HepG2 (cell line): ENCODE data around the gene MRPS7. TPM values are rescaled to one million over a fixed set of nuclear protein-coding genes. Genes with fewer than 3 reads are reported as not detected.

Experiments
- ATAC-seq: fragments of 200-7000 bp; cut with Tn5 transposase; 3 replicates; pipeline ENCODE4 v1.9.1; 2020; ENCODE audit warnings: mild to moderate bottlenecking, moderate library complexity
- BruUV-seq: library from RNA; stranded (reverse); fragments of 400-500 nt; replicated peaks from 2 replicates; lab custom pipeline; 2021; lab: Mats Ljungman, UMichigan
- CTCF ChIA-PET: fragments of 300-600 bp; formaldehyde crosslinking; extraction: SDS; loops from one replicate; lab custom pipeline; 2021; ENCODE audit warnings: low total read pairs, inconsistent platforms, low intra/inter-chr PET ratio; lab: Yijun Ruan, JAX
- POLR2A ChIA-PET: fragments of 350-600 bp; sonication (Branson Sonifier 250); formaldehyde crosslinking; loops from one replicate; lab custom pipeline; 2020; ENCODE audit warnings: antibody characterized with exemption, inconsistent platforms; lab: Yijun Ruan, JAX
- DNase-seq: peaks from one replicate; pipeline ENCODE4 v3.0.0-alpha.2; 2015; ENCODE audit warnings: low spot score
- FAIRE-seq: peaks from 3 replicates; lab custom pipeline; 2011; peaks lifted over from hg19 to GRCh38; lab: Jason Lieb, UNC
- H2AFZ ChIP-seq: one replicate; pipeline ENCODE4 v1.6.1; 2011; ENCODE audit warnings: low read length, inconsistent platforms
- H3K27ac ChIP-seq: fragments of 300-600 bp; 3 replicates; pipeline ENCODE4 v1.8.0; 2011; ENCODE audit warnings: mixed run types, mild to moderate bottlenecking, mixed read lengths, low read length, inconsistent platforms; ENCODE audit not compliant: insufficient read depth; ENCODE audit errors: extremely low read length
- H3K27me3 ChIP-seq, 2 experiments: fragments of 200-600 bp in 1 of 2; 2 replicates in 1 of 2; 3 replicates in 1 of 2; pipeline versions ENCODE4 v1.6.0 to v1.8.0; 2011; ENCODE audit warnings: low read length in 2 of 2, mild to moderate bottlenecking in 2 of 2, moderate library complexity in 2 of 2, inconsistent platforms in 1 of 2; ENCODE audit not compliant: insufficient read depth in 2 of 2, control insufficient read depth in 1 of 2
- H3K36me3 ChIP-seq, 2 experiments: fragments of 200-600 bp in 1 of 2; replicated peaks in 1 of 2; 2 replicates in 1 of 2; 3 replicates in 1 of 2; pipeline versions ENCODE4 v1.5.1 to v1.8.0; 2011; ENCODE audit warnings: low read length in 2 of 2, inconsistent platforms in 1 of 2; ENCODE audit not compliant: insufficient read depth in 2 of 2, control insufficient read depth in 1 of 2
- H3K4me1 ChIP-seq: 2 replicates; pipeline ENCODE4 v1.5.1; 2012; ENCODE audit warnings: low read length, inconsistent platforms; ENCODE audit not compliant: insufficient read depth
- H3K4me2 ChIP-seq: 2 replicates; pipeline ENCODE4 v1.6.0; 2011; ENCODE audit warnings: low read depth, low read length, inconsistent platforms
- H3K4me3 ChIP-seq, 3 experiments: fragments of 200-600 bp in 1 of 3; sonication (generic), shearing (Covaris generic) in 1 of 3; replicated peaks in 1 of 3; 2 replicates each; pipeline ENCODE4 v1.5.1; 2011 to 2016; ENCODE audit warnings: low read length in 3 of 3, inconsistent platforms in 2 of 3, low read depth in 2 of 3, mild to moderate bottlenecking in 2 of 3, control low read depth in 1 of 3, mixed read lengths in 1 of 3; ENCODE audit not compliant: insufficient read depth in 1 of 3
- H3K79me2 ChIP-seq: one replicate; pipeline ENCODE4 v1.6.1; 2011; ENCODE audit warnings: low read length, inconsistent platforms; ENCODE audit not compliant: insufficient read depth
- H3K9ac ChIP-seq: 2 replicates; pipeline ENCODE4 v1.6.0; 2011; ENCODE audit warnings: mild to moderate bottlenecking, low read depth, low read length, inconsistent platforms; ENCODE audit not compliant: insufficient read depth
- H3K9me3 ChIP-seq: 2 replicates; pipeline ENCODE4 v1.5.1; 2012; ENCODE audit warnings: mild to moderate bottlenecking, low read length
- H4K20me1 ChIP-seq: 2 replicates; pipeline ENCODE4 v1.6.0; 2011; ENCODE audit warnings: inconsistent platforms, mild to moderate bottlenecking, low read length, moderate library complexity; ENCODE audit not compliant: insufficient read depth
- ZBTB42 ChIP-seq: sonication (generic); formaldehyde crosslinking; IDR thresholded peaks from 2 replicates; pipeline ENCODE4 v1.5.0; 2020; ENCODE audit warnings: mild to moderate bottlenecking, missing genetic modification reagents
- ZHX1 ChIP-seq: sonication (generic); formaldehyde crosslinking; IDR thresholded peaks from 2 replicates; pipeline ENCODE4 v1.8.1; 2022; ENCODE audit warnings: low read depth, mild to moderate bottlenecking, missing genetic modification reagents
- ZNF264 ChIP-seq: sonication (generic); formaldehyde crosslinking; IDR thresholded peaks from 2 replicates; pipeline ENCODE4 v1.4.0; 2020; ENCODE audit warnings: missing genetic modification reagents
- ZNF367 ChIP-seq: sonication (generic); formaldehyde crosslinking; IDR thresholded peaks from 2 replicates; pipeline ENCODE4 v1.4.0; 2020; ENCODE audit warnings: missing genetic modification reagents, borderline replicate concordance
- ZUFSP ChIP-seq: sonication (generic); formaldehyde crosslinking; IDR thresholded peaks from 2 replicates; pipeline ENCODE4 v1.9.0; 2021; ENCODE audit warnings: missing genetic modification reagents, mild to moderate bottlenecking, borderline replicate concordance
- WGBS: methylation state at CpG from one replicate; pipeline ENCODE4 v1.1.6; 2017; ENCODE audit warnings: low lambda C conversion rate; 5-methylcytosine and 5-hydroxymethylcytosine counted together
- in situ Hi-C: cut with HindIII; loops from 2 replicates; pipeline ENCODE4 v1.10.0; 2017; ENCODE audit warnings: low pct_unique_long_range_greater_than_20kb; ENCODE audit not compliant: extremely low pct_ligation_motif_present
- intact Hi-C: fragments of 100-400 bp; cut with micrococcal nuclease; formaldehyde crosslinking; loops from one replicate; pipeline ENCODE4 v1.10.0; 2022; ENCODE audit not compliant: unreplicated experiment
- polyA plus RNA-seq, 8 experiments: library from polyadenylated mRNA; depleted of rRNA in 3 of 8; stranded (reverse) in 7 of 8; unstranded in 1 of 8; fragments of >200 nt; fragmentation: Illumina TruSeq in 4 of 8; extraction: Trizol in 4 of 8; gene quantifications; 2 replicates each; pipeline versions ENCODE4 v1.2.1 to v1.2.3, GENCODE V29; 2011 to 2016; ENCODE audit warnings: low read depth in 4 of 8, missing spikeins in 1 of 8, mixed read lengths in 1 of 8; ENCODE audit not compliant: insufficient read depth in 1 of 8
- total RNA-seq, 5 experiments: library from RNA; depleted of rRNA; stranded (reverse); fragments of >200 nt; fragmentation: Illumina TruSeq; extraction: Trizol; gene quantifications; 2 replicates each; pipeline ENCODE4 v1.2.3, GENCODE V29; 2016; ENCODE audit warnings: low read depth in 1 of 5

The MRPS7 gene
- total and polyA plus RNA-seq, 2 of the 13 experiments (the other 11 are each of a cell fraction or from before 2014, with no cell fraction given), result 97.0 to 162 TPM

DNA sequence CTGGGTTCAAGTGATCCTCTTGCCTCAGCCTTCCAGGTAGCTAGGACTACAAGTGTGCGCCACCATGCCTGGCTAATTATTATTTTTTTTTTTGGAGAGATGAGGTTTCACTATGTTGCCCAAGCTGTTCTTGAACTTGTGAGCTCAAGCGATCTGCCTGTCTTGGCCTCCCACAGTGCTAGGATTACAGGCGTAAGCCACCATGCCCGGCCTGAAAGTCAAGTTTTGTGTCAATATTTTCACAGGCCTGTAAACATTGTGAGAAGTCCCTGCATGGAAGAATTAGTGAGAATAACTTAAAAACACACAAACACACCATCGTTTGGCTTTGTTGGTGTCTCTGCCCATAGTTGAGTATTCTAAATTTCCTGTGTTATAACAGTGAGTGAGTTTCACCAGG, 34.0 kb upstream of the MRPS7 start:
- WGBS, result 81% methylated on average over 5 of the region's 5 CpGs
- Histone ChIP-seq H3K27ac (no peak overlapping the region), H3K4me2 (no peak overlapping the region), H3K79me2 (no peaks in the 10 kb centered on the region), H3K36me3 (peaks cover 53 to 80% of the 10 kb centered on the region in 2 experiments), H3K4me1 (no peaks in the 10 kb centered on the region), H3K4me3 (no peak overlapping the region), H4K20me1 (no peaks in the 10 kb centered on the region), H3K27me3 (no peaks in the 10 kb centered on the region), H2AFZ (no peak overlapping the region), H3K9me3 (no peaks in the 10 kb centered on the region), H3K9ac (no peak overlapping the region)
- DNase-seq, result no peak
- BruUV-seq, result no TSS peak
- POLR2A ChIA-PET, result no interaction called here
- CTCF ChIA-PET, result no interaction called here
- TF ChIP-seq ZNF367 (CRISPR knock-in tag) (no peak), ZNF264 (CRISPR knock-in tag) (no peak), ZHX1 (CRISPR knock-in tag) (no peak), ZBTB42 (CRISPR knock-in tag) (no peak), ZUFSP (no peak)
- in situ Hi-C loops (no loop called here), intact Hi-C loops (no loop called here)
- no peak for FAIRE-seq
- ATAC-seq, result no peak
